Measurements from ENCODE around the gene EPHA6. TPM values are rescaled to one million over a fixed set of nuclear protein-coding genes. Genes with fewer than 3 reads are reported as not detected.
A peak's percentile ranks its signal among the peaks of the same experiment; 100 is the strongest.

EPHA6 gene
- total RNA-seq, 1 donor from 2014 or later, result not detected

DNA sequence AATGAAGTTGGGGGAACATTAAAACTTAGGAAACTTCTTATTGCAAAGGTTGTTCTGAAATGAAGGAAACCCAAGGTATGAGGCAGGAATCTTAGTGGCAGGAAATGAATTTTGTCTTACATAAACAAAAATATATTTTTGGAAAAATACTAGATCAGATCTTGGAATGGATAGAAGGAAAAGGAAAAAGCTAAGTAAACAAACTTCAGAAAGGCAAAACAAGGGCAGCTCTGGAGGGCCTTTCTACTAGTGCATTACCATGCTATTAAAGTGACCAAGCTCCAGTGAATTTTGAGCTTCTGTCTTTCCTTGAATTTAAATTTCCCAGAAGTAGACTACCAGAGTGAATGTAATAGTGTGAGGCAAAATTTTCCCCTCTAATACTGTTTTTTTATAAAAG lies 963.8 kb downstream of the EPHA6 start:
- DNase-seq (ENCODE audit: low read depth in 2 of 2), result peak in 1 of 2 donors; percentile 15

DNA sequence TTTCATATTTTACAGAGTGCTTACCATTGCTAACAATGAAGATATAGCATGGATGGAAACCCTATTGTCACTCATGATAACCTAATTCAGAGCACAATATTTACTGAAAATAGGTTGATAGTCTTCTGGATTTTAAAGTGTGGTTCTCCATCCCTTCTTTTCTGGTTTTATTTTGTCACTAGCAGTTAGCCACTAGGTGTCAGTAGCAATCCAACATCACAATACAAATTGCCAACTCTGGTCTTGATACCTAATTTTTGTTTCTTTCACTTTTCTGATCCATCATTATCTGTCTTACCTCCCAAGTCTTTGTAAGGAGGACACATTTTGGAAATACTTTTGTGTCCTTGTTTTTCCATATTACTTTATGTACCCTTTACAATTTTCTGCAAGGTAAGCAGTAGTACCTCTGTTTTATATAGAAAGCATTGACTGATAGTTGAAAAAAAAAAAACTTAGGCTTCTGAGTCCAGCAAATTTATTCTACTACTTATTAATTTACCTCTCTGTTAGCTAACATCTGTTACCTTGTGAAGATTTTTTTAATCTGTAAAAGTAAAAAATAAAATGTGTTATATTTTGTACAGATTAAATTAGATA lies 979.1 kb downstream of the EPHA6 start:
- DNase-seq (ENCODE audit: low read depth in 2 of 2), result peak; percentile 63 to 78

DNA sequence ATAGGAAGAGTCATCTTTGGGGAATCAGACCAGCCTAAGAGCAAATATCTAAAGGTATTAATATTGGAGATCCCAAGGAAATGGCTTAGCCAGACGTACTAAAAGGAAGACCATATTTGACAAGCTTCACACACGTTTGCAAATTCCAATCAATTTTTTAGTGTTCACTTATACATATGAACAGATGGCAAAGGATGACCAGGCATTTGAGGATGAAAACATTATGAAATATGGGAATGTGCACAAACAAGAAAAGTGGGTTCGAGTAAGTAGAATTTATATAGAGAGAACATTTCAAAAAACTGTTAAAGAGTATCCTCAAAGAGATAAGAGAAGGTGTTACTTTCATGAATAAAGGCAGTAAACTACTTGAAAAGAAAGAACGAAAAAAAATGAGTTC lies 981.6 kb downstream of the EPHA6 start:
- no peak for DNase-seq (ENCODE audit: low read depth in 2 of 2)

Data from lung microvascular endothelial cell (primary cell).